SK-N-DZ (cell line): ENCODE measurements around the gene PHRF1.
"Not testable (repeated sequence)": the region's sequence is repeated elsewhere in the genome, so short reads cannot be mapped to it uniquely, and the experiment has no call there.

ENCODE experiments used
- DNase-seq: peaks from one replicate; pipeline ENCODE4 v3.0.0-alpha.2; 2015; ENCODE audit warnings: low spot score

Gene PHRF1

DNA sequence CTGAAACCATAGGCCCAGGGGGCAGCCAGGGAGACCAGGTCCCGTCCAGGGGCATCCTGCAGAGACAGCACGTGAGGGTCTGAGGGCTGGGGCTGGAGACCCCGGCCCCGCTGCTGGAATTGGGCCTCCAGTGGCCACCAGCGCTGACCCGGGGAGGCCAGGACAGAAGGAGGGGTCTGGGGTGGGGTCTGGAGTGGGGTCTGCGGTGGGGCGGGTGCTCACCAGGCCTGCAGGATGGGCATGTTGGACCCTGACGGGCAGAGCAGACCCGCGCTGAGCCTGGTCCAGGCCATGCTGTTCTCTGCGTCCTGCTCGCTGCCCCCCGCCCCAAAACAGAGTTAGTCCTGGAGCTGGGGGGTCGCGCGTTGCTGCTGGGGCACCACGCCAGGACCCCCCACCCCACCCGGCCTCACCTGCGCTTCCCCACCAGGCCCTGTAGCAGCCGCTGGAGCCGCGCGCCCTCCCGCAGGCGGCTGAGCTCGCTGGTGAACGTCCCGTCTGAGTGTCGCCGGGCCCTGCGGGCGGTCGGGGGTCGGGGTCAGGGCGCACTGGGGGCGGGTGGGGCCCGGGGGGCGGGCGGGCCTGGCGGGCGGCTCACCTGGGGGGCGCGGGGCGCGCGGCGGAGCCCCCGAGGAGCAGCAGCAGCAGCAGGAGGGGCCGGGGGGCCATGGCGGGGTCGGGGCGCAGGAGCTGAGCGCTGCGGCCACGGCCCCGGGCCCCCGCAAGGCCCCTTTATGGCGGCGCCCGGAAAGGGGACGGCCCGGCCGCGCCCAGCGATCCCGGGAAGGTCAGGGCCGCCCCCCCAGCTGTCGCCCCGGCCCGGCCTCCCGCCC lies 50.4 kb downstream of the PHRF1 start, which contains the start of gene SCT:
SCT (minus strand) TSS at position 707 of the 833 bp plus-strand sequence; CDS start at position 669, 38 bp downstream.
- DNase-seq = no peak

DNA sequence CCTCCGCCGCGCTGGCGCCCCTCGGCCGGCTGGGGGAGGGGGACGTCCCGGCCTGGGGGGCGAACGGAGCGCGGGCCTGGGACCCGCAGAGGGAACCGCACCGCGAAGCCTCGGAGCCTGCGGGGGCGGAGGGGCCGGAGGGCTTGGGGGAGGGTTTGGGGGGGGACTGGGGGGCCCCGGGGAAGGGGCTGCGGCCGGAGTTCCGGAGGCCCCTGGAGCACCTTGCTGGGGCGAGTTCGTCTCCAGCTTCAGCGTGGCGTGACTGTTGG lies 51.0 kb downstream of the PHRF1 start:
- DNase-seq = no peak

DNA sequence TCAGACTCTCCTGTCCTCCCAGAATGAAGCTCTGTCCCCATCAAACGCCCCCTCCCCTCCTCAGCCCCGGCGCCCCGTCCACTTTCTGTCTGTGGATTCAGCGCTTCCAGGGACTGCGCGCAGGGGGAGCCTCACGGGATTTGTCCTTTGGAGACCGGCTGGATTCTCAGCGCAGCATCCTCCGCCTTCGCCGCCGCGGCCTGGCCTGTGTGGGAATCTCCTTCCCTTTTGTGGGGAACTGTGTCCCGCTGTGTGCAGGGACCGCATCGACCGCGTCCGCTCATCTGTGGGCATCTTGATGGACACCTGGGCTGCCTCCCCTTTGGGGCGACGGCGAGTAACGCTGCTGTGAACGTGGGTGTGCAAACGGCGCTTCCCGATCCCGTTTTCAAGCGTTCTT lies 51.8 kb downstream of the PHRF1 start:
- no peak for DNase-seq

DNA sequence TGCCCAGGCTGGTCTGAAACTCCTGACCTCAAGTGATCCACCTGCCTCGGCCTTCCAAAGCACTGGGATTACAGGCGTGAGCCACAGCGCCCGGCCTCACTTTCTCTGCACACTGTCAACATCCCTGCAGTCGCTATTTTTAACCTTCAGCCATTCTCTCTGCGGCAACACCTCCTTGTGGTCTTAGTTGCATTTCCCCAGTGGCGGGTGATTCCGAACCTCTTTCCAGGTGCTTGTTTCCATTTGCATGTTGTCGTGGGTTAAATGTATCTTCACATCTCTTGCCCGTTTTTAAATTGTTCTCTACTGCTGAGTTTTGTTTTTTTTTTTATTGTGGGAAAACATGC lies 52.9 kb downstream of the PHRF1 start:
- DNase-seq = no peak

DNA sequence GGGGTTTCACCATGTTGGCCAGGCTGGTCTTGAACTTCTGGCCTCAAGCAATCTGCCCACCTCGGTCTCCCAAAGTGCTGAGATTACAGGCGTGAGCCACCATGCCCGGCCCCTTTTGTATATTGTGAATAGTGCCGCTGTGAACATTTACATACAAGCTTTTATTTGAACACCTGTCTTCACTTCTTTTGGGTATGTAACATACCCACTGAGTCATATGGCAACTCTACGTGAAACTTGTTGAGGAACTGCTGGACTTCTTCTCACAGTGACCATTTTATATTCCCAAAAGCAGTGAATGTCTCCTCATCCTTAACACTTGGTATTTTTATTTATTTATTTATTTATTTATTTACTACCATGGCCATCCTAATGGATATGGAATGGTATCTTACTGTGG lies 54.6 kb downstream of the PHRF1 start:
- no peak for DNase-seq

DNA sequence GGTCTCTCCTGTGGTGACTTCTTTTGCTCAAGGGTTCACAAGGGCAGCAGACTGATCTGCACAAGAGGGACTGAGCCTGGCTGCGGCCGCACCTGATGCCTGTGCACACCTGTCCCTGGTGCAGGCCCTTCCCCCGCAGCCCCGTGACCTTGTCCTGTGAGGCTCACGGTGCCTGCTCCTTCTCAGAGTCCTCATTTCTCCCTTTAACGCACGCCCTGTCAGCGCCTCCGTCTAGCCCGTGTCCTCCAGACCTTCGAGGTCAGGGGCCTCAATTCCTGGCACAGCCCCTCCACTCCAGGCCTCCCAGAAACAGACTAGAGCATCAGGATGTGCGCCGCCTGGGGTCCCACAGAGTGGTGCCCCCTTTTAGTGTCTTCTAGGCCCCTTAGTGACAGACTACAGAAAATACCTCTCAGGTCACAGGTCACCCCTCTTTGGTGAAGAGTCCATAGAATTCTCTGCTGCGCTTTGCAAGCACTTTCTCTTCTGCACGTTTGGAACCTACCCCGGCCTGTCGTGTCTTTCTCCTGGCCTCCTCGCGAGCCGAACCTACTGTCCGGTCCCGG lies 59.8 kb downstream of the PHRF1 start:
- no peak for DNase-seq

DNA sequence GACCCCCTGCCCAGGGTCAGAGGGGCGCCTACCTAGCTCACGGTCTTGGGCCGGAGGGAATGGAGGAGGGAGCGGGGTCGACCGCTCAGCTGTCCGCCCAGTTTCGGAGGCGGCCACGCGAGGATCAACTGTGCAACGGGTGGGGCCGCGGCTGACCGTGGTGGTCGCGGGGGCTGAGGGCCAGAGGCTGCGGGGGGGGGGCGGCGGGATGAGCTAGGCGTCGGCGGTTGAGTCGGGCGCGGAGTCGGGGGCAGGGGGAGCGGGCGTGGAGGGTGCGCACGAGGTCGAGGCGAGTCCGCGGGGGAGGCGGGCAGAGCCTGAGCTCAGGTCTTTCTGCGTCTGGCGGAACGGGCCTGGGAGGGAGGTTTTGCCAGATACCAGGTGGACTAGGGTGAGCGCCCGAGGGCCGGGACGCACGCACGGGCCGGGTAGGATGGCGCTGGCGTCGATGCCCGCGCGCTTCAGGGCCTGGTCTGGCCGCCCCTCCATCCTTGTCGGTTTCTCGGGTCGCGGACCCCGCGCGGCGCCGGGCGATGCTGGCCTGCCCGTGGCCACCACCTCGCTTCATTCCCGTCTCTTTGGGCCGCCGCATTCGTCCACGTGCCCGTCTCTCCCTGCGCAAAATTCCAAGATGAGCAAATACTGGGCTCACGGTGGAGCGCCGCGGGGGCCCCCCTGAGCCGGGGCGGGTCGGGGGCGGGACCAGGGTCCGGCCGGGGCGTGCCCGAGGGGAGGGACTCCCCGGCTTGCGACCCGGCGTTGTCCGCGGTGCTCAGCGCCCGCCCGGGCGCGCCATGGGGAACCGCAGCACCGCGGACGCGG lies 60.5 kb downstream of the PHRF1 start, which contains the start of gene DRD4:
DRD4 (plus strand) TSS at position 759 of the 822 bp plus-strand sequence; CDS start at position 795, 36 bp downstream.
- DNase-seq = no peak

DNA sequence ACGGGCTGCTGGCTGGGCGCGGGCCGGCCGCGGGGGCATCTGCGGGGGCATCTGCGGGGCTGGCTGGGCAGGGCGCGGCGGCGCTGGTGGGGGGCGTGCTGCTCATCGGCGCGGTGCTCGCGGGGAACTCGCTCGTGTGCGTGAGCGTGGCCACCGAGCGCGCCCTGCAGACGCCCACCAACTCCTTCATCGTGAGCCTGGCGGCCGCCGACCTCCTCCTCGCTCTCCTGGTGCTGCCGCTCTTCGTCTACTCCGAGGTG lies 61.0 kb downstream of the PHRF1 start:
- no peak for DNase-seq

DNA sequence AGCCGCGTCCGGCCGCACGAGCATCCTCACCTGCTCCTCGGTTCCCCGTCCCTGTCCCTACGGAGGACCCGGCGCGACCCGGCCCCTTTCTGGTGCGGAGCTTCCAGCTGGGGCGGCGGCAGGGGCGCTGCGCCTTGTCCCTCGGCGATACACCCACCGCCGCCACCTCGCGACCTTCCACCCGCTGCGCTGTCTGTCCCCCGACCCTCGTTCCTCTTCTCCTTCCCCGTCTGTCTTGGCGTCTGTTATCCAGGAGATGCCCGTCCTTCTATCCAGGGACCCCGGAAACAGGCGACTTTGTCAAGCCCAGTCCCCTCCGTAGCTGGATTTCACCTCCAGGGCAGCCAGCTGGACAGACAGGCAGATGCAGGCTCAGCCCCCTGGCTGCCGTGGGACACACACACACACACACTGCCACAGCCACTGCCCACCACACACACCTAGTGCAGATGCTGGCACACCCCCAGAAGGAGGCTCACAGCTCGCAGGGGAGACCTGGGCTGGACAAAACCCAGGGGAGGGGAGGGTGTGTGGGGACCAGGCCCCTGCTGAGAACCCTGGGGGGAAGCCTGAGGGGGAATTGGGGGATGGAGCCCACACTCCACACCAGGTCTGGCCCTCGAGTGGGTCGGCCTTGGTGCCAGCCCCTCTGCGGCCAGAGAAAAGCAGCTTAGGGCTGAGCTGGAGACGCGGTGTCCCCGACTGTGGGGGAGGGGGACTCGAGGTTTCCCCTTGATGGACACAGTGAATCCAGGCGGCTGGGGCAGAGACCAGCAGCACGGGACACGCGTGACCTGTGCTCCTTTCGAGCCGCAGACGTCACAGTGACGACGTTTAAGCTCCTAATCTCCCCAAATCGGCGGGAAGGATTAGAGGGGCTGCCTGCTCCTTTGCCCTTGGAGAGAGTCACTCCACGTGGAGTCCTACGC lies 61.6 kb downstream of the PHRF1 start:
- no peak for DNase-seq

DNA sequence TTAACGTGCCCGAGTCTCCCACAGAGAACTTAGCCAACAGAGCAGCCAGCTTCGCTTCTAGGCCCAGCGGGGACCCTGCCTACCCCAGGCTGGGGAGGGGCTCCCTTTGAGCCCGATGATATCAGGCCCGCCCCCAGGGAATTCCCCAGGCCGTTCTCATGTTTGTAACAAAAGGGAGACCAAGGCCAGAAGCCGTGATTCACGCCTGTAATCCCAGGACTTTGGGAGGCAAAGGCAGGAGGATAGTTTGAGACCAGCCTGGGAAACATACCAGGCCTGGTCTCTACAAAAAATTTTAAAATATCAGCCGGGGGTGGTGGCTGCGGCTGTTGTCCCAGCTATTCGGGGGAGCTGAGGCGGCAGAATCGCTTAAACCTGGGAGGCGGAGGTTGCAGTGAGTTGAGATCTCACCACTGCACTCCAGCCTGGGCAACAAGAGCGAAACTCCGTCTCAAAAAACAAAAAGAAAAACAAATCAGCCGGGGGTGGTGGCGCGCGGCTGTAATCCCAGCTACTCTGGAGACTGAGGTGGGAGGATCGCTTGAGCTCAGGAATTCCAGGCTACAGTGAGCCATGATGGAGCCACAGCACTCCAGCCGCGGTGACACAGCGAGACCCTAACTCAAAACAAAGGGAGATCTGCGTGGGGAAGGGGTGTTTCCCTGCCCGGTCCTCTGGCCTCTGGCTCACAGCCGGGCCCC lies 62.5 kb downstream of the PHRF1 start:
- DNase-seq = no peak

DNA sequence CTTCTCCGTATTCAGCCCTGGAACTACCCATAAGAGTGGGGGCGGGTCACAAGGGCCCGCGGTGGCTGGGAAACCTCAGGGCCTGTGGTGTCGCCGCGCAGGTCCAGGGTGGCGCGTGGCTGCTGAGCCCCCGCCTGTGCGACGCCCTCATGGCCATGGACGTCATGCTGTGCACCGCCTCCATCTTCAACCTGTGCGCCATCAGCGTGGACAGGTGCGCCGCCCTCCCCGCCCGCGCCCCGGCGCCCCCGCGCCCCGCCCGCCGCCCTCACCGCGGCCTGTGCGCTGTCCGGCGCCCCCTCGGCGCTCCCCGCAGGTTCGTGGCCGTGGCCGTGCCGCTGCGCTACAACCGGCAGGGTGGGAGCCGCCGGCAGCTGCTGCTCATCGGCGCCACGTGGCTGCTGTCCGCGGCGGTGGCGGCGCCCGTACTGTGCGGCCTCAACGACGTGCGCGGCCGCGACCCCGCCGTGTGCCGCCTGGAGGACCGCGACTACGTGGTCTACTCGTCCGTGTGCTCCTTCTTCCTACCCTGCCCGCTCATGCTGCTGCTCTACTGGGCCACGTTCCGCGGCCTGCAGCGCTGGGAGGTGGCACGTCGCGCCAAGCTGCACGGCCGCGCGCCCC lies 63.2 kb downstream of the PHRF1 start:
- DNase-seq = no peak

DNA sequence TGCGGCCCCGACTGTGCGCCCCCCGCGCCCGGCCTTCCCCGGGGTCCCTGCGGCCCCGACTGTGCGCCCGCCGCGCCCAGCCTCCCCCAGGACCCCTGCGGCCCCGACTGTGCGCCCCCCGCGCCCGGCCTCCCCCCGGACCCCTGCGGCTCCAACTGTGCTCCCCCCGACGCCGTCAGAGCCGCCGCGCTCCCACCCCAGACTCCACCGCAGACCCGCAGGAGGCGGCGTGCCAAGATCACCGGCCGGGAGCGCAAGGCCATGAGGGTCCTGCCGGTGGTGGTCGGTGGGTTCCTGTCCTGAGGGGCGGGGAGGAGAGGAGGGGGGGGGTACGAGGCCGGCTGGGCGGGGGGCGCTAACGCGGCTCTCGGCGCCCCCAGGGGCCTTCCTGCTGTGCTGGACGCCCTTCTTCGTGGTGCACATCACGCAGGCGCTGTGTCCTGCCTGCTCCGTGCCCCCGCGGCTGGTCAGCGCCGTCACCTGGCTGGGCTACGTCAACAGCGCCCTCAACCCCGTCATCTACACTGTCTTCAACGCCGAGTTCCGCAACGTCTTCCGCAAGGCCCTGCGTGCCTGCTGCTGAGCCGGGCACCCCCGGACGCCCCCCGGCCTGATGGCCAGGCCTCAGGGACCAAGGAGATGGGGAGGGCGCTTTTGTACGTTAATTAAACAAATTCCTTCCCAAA lies 63.9 kb downstream of the PHRF1 start:
- DNase-seq = no peak

DNA sequence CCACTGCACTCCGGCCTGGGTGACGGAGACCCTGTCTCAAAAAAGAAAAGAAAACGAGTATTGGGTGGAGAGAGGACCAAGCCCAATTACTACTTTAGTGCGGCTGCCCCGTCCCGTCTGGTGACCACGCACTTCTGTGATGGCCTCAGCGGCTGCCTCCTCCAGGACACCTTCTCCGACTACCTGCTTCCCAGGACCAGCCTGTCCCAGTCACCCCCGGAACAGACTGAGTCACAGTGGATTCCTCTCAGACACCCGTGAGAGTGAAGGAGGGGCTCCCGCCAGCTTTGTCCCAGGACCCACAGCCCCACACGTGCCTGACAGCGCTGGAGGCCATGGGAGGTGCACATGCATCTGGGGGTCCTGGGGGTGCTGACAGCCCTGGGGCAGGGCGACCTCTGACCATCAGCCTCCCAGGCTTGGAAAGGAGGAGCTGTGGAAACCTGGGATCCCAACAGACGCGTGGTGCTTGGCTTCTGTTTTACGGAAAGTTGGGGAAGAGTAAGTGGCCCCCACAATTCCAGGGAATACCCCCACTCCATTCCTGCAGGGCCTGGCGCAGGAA lies 65.6 kb downstream of the PHRF1 start:
- no peak for DNase-seq

DNA sequence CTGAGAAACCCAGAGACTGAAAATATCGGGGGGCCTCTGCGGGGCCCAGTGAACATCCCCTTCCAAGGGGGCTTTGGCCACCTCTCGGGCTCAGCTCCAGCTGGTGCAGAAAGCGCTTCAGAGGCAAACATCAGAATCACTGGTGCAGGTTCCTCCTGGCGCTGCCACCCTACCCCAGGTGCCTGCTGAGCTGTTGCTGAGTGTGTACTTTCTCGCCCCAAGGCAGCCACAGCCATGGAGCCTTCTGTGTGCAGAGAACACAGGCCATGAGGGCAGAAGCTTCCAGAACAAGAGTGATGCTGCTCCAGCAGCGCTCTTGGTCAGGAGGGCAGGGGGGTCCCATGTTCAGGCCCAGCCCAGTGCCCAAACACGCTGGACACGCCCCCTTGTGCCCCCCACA lies 67.1 kb downstream of the PHRF1 start:
- DNase-seq = no peak

DNA sequence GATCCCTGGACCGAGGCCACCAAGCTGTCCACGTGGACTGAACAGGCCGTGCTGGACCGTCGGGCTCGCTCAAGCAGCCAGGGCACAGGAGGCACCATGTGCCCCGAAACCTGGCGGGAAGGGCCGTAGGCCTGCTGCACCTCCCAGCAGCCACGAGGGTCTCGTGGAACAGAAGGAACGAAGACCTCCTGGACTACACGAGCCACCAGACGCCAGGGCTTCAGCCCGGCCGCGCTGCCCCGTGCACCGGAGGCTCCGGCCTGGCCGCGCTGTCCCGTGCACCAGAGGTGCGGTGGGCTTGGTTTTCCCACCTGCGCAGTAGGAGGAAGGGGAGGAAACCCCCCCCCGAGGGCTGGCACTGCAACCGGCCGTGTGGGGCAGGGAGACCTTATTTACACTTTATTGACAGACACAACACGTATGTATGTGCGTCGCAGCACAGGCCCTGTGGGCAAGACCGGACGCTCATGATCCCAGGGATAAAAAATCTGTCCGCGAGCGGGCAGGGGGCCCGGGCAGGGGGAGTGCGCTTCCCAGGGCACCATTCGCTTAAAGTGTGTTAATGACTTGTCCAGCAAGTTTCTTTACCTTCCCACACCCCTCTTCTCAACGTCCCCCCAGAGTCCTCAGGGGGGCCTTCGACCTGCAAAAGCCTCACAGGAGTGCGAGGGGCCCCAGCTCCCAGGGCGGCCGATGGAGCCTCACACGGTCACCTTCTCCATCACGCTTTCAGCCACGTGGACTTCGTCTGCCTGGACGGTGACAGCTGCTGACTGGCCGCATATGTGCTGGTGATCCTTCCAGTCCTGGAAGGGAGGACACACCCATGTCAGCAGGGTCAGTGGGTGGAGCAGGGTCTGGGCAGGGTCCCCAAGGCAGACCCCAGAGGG lies 67.8 kb downstream of the PHRF1 start:
- DNase-seq = no peak

DNA sequence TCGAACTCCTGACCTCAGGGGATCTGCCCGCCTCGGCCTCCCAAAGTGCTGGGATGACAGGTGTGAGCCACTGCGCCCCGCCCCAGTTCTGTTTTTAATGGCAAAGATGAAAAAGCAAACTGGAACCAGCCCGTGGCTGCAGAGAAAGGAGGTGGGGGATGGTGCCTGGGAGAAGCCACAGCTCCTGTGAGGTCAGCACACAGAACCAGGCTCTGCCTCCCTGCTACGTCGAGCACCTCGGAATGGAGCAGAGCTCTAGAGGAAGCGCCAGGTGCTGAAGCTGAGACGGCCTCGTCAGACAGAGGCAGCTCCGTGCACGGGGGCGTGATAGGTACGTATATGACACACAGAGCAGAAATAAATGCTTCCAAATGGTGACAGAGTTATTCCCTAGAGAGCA lies 69.3 kb downstream of the PHRF1 start:
- DNase-seq = no peak

DNA sequence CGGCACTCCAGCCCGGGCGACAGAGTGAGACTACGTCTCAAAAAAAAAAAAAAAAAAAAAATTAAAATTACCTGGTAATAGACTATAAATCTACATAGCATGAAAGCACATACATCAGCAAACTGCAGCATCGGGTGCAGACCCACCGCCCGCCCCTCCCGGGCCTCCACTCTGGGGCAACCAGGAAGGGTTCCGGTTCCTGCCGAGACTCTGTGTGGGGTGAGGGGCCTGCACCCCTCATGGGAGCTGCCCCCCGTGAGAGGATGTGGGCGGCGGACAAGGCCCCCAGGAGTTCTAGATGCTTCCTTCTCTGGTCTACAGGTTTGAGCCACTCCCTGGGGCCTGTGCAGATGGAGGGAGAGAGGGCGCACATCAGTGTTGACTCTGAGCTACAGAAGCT lies 69.9 kb downstream of the PHRF1 start:
- DNase-seq = no peak

DNA sequence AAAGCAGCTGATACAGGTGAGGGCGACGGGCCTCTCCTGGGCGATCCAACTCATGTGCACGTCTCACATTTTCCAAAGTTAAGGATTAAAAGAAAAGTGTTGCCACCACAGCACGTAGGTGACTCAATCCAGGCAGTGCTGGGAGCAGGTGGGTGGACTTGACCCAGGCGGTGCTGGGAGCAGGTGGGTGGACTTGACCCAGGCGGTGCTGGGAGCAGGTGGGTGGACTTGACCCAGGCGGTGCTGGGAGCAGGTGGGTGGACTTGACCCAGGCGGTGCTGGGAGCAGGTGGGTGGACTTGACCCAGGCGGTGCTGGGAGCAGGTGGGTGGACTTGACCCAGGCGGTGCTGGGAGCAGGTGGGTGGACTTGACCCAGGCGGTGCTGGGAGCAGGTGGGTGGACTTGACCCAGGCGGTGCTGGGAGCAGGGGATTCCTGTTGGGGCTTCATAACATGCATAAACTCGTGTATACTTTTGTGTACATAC lies 71.4 kb downstream of the PHRF1 start:
- DNase-seq = not testable (repeated sequence)

DNA sequence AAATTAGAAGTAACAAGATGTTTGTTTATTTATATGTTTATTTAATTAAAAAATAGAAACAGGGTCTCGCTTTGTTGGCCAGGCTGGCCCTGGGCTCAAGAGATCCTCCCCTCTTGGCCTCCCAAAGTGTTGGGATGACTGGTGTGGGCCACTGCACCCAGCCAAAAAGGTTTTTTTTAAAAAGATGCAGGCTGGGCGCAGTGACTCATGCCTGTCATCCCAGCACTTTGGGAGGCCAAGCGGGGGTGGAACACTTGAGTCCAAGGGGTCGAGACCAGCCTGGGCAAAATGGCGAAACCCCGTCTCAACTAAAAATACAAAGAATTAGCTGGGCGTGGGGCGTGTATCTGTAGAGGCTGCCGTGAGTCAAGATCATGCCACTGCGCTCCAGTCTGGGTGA lies 74.2 kb downstream of the PHRF1 start:
- no peak for DNase-seq
